ENCODE measurements around the gene GDI1. TPM values are rescaled to one million over a fixed set of nuclear protein-coding genes. Genes with fewer than 3 reads are reported as not detected.

The GDI1 gene
- total and polyA plus RNA-seq, 2 of the 8 experiments (the other 6 are each of a cell fraction or from before 2014, with no cell fraction given) = 83.1 to 136 TPM

DNA sequence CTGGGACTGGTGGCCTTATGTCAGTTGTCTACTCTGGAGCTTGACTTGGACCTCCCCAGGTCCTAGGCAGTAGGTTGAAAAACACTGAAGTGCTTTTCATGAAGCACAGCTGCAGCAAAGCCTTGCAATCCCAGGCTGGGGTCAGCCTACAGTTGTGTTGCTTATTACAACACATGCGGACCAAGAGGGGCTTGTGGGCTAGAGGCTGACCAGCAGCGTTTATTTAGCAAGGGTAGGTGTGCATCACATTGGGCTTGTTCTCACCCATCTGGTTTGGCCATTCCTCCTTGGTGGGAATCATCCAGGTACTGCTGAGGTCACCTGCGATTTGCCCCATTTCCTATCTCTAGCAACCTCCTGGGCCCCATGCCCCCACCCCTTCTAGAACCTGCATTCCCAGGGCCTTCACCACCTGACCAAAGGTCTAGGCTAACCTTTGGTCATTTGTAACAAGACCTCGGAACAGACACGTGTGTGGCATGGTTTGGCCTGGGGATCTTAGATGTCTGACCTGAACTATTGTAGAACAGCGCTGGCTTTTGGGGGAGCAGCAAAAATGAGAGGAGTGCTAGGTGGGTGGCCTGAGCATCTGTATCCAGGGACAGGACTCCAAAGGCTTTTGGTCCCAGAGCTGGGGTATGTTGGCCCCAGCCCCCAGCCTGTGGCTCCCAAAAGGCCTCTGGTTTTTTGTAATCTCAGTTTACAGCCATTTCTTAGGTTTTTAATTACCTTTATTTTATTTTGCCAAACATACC, 35.7 kb upstream of the GDI1 start (continued):
- TF ChIP-seq, protein P1, sequence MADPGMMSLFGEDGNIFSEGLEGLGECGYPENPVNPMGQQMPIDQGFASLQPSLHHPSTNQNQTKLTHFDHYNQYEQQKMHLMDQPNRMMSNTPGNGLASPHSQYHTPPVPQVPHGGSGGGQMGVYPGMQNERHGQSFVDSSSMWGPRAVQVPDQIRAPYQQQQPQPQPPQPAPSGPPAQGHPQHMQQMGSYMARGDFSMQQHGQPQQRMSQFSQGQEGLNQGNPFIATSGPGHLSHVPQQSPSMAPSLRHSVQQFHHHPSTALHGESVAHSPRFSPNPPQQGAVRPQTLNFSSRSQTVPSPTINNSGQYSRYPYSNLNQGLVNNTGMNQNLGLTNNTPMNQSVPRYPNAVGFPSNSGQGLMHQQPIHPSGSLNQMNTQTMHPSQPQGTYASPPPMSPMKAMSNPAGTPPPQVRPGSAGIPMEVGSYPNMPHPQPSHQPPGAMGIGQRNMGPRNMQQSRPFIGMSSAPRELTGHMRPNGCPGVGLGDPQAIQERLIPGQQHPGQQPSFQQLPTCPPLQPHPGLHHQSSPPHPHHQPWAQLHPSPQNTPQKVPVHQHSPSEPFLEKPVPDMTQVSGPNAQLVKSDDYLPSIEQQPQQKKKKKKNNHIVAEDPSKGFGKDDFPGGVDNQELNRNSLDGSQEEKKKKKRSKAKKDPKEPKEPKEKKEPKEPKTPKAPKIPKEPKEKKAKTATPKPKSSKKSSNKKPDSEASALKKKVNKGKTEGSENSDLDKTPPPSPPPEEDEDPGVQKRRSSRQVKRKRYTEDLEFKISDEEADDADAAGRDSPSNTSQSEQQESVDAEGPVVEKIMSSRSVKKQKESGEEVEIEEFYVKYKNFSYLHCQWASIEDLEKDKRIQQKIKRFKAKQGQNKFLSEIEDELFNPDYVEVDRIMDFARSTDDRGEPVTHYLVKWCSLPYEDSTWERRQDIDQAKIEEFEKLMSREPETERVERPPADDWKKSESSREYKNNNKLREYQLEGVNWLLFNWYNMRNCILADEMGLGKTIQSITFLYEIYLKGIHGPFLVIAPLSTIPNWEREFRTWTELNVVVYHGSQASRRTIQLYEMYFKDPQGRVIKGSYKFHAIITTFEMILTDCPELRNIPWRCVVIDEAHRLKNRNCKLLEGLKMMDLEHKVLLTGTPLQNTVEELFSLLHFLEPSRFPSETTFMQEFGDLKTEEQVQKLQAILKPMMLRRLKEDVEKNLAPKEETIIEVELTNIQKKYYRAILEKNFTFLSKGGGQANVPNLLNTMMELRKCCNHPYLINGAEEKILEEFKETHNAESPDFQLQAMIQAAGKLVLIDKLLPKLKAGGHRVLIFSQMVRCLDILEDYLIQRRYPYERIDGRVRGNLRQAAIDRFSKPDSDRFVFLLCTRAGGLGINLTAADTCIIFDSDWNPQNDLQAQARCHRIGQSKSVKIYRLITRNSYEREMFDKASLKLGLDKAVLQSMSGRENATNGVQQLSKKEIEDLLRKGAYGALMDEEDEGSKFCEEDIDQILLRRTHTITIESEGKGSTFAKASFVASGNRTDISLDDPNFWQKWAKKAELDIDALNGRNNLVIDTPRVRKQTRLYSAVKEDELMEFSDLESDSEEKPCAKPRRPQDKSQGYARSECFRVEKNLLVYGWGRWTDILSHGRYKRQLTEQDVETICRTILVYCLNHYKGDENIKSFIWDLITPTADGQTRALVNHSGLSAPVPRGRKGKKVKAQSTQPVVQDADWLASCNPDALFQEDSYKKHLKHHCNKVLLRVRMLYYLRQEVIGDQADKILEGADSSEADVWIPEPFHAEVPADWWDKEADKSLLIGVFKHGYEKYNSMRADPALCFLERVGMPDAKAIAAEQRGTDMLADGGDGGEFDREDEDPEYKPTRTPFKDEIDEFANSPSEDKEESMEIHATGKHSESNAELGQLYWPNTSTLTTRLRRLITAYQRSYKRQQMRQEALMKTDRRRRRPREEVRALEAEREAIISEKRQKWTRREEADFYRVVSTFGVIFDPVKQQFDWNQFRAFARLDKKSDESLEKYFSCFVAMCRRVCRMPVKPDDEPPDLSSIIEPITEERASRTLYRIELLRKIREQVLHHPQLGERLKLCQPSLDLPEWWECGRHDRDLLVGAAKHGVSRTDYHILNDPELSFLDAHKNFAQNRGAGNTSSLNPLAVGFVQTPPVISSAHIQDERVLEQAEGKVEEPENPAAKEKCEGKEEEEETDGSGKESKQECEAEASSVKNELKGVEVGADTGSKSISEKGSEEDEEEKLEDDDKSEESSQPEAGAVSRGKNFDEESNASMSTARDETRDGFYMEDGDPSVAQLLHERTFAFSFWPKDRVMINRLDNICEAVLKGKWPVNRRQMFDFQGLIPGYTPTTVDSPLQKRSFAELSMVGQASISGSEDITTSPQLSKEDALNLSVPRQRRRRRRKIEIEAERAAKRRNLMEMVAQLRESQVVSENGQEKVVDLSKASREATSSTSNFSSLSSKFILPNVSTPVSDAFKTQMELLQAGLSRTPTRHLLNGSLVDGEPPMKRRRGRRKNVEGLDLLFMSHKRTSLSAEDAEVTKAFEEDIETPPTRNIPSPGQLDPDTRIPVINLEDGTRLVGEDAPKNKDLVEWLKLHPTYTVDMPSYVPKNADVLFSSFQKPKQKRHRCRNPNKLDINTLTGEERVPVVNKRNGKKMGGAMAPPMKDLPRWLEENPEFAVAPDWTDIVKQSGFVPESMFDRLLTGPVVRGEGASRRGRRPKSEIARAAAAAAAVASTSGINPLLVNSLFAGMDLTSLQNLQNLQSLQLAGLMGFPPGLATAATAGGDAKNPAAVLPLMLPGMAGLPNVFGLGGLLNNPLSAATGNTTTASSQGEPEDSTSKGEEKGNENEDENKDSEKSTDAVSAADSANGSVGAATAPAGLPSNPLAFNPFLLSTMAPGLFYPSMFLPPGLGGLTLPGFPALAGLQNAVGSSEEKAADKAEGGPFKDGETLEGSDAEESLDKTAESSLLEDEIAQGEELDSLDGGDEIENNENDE (IDR thresholded peaks at IDR 0.05; ENCODE audit: insufficient replicate concordance, low read length) = peak; percentile 70
- TF ChIP-seq SUZ12 (IDR thresholded peaks at IDR 0.05; ENCODE audit: low read length) (no peak), FOSL1 (IDR thresholded peaks at IDR 0.05; ENCODE audit: insufficient read depth, low read depth, low read length) (no peak), KDM4A (IDR thresholded peaks at IDR 0.05; ENCODE audit: low read depth, low read length, severe bottlenecking) (no peak), JUND (IDR thresholded peaks at IDR 0.05; ENCODE audit: low read length) (no peak)
- TF ChIP-seq, protein P2, sequence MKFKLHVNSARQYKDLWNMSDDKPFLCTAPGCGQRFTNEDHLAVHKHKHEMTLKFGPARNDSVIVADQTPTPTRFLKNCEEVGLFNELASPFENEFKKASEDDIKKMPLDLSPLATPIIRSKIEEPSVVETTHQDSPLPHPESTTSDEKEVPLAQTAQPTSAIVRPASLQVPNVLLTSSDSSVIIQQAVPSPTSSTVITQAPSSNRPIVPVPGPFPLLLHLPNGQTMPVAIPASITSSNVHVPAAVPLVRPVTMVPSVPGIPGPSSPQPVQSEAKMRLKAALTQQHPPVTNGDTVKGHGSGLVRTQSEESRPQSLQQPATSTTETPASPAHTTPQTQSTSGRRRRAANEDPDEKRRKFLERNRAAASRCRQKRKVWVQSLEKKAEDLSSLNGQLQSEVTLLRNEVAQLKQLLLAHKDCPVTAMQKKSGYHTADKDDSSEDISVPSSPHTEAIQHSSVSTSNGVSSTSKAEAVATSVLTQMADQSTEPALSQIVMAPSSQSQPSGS (IDR thresholded peaks at IDR 0.05; ENCODE audit: low read length) = peak; percentile 91

Data from H1 (cell line).